ENCODE measurements around the gene STK32B. TPM values are rescaled to one million over a fixed set of nuclear protein-coding genes. Genes with fewer than 3 reads are reported as not detected.

The STK32B gene
- polyA plus RNA-seq, 1 of the 3 experiments (the other 2 are of a cell fraction) = 0.20 TPM

DNA sequence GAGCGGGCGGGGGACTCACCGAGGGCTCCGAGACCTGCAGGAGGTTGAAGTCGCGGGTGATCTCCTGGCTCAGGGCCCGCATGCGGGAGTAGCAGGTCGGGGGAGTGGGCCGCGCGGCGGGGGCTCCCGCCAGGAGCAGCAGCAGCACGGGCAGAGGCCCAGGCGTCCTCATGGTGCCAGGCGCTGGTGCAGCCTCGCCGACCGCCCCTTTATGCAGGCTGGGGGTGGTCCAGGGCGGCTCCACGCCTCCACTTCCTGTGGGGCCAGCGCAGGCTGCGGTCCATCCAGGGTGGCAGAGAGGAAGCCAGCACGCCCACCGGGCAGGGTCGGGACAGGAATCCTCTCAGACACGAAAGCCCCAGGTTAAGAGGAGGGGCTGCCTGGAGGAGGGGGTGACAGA, 32.0 kb upstream of the STK32B start, which contains the start of gene CYTL1 (continued):
- TF ChIP-seq, protein P1, sequence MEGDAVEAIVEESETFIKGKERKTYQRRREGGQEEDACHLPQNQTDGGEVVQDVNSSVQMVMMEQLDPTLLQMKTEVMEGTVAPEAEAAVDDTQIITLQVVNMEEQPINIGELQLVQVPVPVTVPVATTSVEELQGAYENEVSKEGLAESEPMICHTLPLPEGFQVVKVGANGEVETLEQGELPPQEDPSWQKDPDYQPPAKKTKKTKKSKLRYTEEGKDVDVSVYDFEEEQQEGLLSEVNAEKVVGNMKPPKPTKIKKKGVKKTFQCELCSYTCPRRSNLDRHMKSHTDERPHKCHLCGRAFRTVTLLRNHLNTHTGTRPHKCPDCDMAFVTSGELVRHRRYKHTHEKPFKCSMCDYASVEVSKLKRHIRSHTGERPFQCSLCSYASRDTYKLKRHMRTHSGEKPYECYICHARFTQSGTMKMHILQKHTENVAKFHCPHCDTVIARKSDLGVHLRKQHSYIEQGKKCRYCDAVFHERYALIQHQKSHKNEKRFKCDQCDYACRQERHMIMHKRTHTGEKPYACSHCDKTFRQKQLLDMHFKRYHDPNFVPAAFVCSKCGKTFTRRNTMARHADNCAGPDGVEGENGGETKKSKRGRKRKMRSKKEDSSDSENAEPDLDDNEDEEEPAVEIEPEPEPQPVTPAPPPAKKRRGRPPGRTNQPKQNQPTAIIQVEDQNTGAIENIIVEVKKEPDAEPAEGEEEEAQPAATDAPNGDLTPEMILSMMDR (IDR thresholded peaks at IDR 0.05) = no peak

DNA sequence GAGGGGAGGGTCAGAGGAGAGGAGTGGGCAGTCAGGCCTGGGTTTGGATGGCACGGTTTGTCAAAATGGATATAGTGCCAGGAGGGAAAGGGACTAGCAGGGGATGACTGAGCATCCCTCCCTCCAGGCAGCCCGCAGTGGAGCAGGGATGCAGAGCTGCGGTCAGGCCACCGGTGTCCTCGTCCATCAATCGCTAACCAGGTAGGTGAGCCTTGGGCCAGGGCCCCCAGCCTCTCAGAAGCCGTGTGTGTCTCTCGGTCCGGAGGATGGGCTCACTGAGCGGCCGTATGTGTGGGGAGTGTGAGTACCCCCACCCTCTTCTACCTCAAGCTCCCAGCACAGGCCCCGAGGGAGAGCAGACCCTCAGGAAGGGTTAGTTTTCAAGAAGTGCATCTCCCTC, 31.5 kb upstream of the STK32B start:
- ChIA-PET CTCF (no interaction called here), POLR2A (no interaction called here)
- Histone ChIP-seq H3K4me2 (0 out of 2 replicates have a peak overlapping the region, but pooled peaks have one; percentile 59), H3K9me3 (no peaks in the 10 kb centered on the region), H3K4me3 (ENCODE audit: low read depth in 2 of 2, low read length in 1 of 2) (peak overlapping the region in 1 of 2 experiments; percentile 39; a peak in 1 of 4 replicates), H3F3A (replicated peaks; ENCODE audit: insufficient read depth) (no peaks in the 10 kb centered on the region), H3K36me3 (replicated peaks in 1 of 2; ENCODE audit: control insufficient read depth in 1 of 2, insufficient read depth in 2 of 2, low read length in 1 of 2) (no peaks in the 10 kb centered on the region), H3K27me3 (ENCODE audit: insufficient read depth) (peaks cover 36% of the 10 kb centered on the region; the same call in 1 of the 2 replicates), H3K79me2 (ENCODE audit: insufficient read depth) (no peaks in the 10 kb centered on the region), H3K27ac (ENCODE audit: low read depth in 2 of 2, low read length in 1 of 2) (no peak overlapping the region), H3K9ac (no peak overlapping the region), H3K4me1 (ENCODE audit: control insufficient read depth in 1 of 2, insufficient read depth in 2 of 2, low read depth in 1 of 2, low read length in 1 of 2) (peaks cover 0 to 6% of the 10 kb centered on the region in 2 experiments; a peak in 1 of 4 replicates), H2AFZ (ENCODE audit: low read depth) (no peak overlapping the region), H4K20me1 (ENCODE audit: insufficient read depth) (no peaks in the 10 kb centered on the region), H3K9me2 (no peaks in the 10 kb centered on the region)
- WGBS (ENCODE audit: low lambda C conversion rate) = 73% methylated on average over 6 of the region's 12 CpGs
- peak; percentile 48 for DNase-seq
- TF ChIP-seq SMC3 (IDR thresholded peaks at IDR 0.05; ENCODE audit: low read depth, low read length) (no peak), NRF1 (IDR thresholded peaks at IDR 0.05; ENCODE audit: low read depth, low read length) (no peak), EZH2phosphoT487 (IDR thresholded peaks at IDR 0.05; ENCODE audit: borderline replicate concordance, low read depth) (no peak), GATA2 (CRISPR knock-in tag; IDR thresholded peaks at IDR 0.05) (no peak), MXI1 (IDR thresholded peaks at IDR 0.05; ENCODE audit: low read depth, low read length) (no peak)

DNA sequence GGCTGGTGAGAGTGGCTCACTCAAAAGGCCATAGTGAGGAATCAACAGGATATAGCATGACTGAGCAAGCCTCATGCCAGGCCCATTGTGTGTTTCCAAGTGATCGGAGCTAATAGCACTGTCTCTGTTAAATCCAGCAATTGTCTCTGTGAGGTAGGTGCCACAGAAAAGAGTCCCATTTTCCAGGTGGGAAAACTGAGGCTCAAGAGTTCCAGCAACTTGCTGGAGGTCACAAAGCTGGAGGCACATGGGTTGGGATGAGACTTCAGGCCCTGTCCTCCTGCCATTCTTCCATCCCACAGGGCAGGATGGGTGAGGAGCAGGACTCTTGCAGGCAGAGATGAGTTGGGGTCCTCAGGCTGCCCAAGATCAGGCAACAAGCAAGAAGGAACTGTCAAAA, 30.9 kb upstream of the STK32B start:
- Histone ChIP-seq H3K36me3 (replicated peaks in 1 of 2; ENCODE audit: control insufficient read depth in 1 of 2, insufficient read depth in 2 of 2, low read length in 1 of 2) (no peaks in the 10 kb centered on the region), H3K27ac (ENCODE audit: low read depth in 2 of 2, low read length in 1 of 2) (no peak overlapping the region), H3K9me3 (no peaks in the 10 kb centered on the region), H3K4me3 (ENCODE audit: low read depth in 2 of 2, low read length in 1 of 2) (no peak overlapping the region), H3K9ac (no peak overlapping the region), H3K9me2 (no peaks in the 10 kb centered on the region), H2AFZ (ENCODE audit: low read depth) (no peak overlapping the region), H3K4me2 (no peak overlapping the region), H3K79me2 (ENCODE audit: insufficient read depth) (no peaks in the 10 kb centered on the region), H3F3A (replicated peaks; ENCODE audit: insufficient read depth) (no peaks in the 10 kb centered on the region), H3K4me1 (ENCODE audit: control insufficient read depth in 1 of 2, insufficient read depth in 2 of 2, low read depth in 1 of 2, low read length in 1 of 2) (peaks cover 0 to 6% of the 10 kb centered on the region in 2 experiments; a peak in 1 of 4 replicates), H4K20me1 (ENCODE audit: insufficient read depth) (no peaks in the 10 kb centered on the region), H3K27me3 (ENCODE audit: insufficient read depth) (peaks cover 36% of the 10 kb centered on the region; the same call in 1 of the 2 replicates)
- TF ChIP-seq FOXJ3 (CRISPR knock-in tag; IDR thresholded peaks at IDR 0.05) (no peak), EP300 (IDR thresholded peaks at IDR 0.05; ENCODE audit: borderline replicate concordance in 1 of 2, low read depth in 1 of 2, low read length in 1 of 2) (no peak), GABPA (IDR thresholded peaks at IDR 0.05; ENCODE audit: low read depth) (no peak)
- DNase-seq = no peak
- 30% methylated on average over 1 of the region's 1 CpG for WGBS (ENCODE audit: low lambda C conversion rate)
- ChIA-PET POLR2A (no interaction called here), CTCF (no interaction called here)

All from SK-N-SH (cell line).